Astrocyte of the hippocampus (primary cell): Measurements from ENCODE around the gene PTCHD1.
A peak's percentile ranks its signal among the peaks of the same experiment; 100 is the strongest.

Experiments
- DNase-seq: peaks from one replicate; pipeline ENCODE4 v3.0.0; 2011; ENCODE audit warnings: low read depth, low spot score

PTCHD1 gene

GRCh38 chrX:23356189-23356588 lies 21.5 kb downstream of the PTCHD1 start:
- no peak for DNase-seq

GRCh38 chrX:23364416-23364815 lies 29.8 kb downstream of the PTCHD1 start:
- DNase-seq, result no peak

GRCh38 chrX:23365541-23365940 lies 30.9 kb downstream of the PTCHD1 start:
- DNase-seq, result no peak

DNA sequence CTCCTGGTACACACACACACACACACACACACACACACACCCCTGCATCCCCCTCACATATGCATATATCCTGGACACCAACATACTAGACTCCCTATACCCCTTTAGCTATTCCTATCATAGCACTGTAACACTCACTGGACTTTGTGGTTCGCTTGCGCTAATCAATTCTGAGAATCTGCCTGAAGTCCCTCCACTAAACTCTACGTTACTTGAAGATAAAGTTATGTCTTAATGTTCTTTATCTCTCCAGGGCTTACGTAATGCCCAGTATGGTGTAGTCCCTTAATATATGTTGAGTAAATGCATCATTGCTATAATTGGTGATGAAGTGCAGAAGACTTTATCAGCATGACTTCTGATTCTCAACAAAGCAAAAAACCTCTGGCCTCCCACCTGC lies 32.3 kb downstream of the PTCHD1 start:
- DNase-seq, result no peak

DNA sequence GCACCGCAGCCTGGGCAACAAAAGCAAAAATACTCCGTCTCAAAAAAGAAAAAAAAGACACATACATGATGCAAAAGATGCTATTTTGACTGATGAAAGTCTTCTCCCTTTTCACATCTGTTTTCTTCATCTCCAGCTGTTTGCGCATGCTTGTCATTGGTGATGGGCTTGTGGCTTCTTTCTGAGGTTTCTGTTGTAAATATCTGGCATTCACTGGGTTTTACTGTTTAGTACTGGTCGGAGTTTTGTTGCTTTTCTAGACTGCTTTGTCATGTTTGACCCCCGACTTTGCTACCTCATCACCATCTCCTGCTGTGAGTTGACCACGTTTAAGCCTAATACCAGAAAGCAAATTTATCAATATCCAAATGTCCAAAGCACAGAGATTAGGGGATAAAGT lies 34.4 kb downstream of the PTCHD1 start:
- no peak for DNase-seq

- DNase-seq, result peak; percentile 46
These were observed 37.7 kb downstream of the PTCHD1 start for GRCh38 chrX:23372220-23372902.

DNA sequence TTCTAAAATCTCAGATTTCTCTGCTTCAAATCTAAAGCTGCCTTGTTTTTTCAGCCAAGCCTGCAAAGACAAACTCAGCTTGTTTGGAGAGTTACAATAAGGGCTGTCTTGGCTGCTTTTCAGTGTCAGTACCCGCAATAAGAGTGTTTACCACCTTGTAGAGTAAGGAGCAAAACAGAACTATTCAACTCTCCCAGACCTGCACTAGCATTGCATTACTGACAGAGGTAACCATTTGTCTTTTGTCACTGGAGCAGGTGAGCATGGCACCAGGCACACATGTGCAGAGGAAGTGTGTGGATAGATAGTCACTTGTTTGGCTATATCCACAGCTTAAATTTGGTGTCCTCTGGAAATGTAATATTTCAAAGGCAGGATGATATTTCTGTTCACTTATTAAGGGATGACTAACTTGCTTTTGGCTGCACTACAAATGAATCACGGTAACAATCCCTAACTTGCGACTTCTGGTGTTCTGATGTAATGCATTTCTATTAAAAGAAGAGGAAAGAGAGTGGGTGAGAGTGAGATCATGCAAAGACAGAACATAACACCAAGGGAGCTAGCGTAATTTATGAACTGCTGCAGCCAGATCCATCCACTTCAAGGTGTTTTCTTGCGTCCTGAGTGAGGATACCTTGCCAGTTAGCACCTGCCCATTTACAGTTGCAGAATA lies 38.6 kb downstream of the PTCHD1 start:
- DNase-seq, result peak; percentile 67

DNA sequence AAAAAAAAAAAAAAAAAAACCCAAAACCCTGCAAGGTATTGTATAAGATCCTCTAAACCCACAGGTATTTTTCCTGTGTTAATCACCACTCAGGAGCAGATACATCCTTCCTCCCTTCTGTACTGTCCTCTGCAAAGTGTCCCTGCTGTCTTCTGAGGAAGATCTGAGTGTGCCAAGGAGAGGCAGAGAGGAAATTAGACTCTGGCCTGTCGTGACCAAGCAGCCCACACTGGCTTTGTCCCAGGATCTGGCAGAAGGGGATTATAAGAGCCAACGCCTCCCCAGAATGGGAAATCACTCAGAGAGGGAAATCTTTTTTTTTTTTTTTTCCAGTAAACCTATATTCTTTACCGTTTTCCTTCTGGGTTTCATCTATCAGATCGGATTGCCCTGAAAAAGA lies 39.6 kb downstream of the PTCHD1 start:
- peak; percentile 12 for DNase-seq

GRCh38 chrX:23376581-23376980 lies 41.9 kb downstream of the PTCHD1 start:
- DNase-seq, result no peak

- no peak for DNase-seq
These were observed 45.9 kb downstream of the PTCHD1 start for GRCh38 chrX:23380581-23380980.

- DNase-seq, result no peak
These were observed 46.7 kb downstream of the PTCHD1 start for GRCh38 chrX:23381099-23382087.

GRCh38 chrX:23382572-23382971 lies 47.9 kb downstream of the PTCHD1 start:
- no peak for DNase-seq

GRCh38 chrX:23383411-23383810 lies 48.8 kb downstream of the PTCHD1 start:
- DNase-seq, result peak; percentile 14

GRCh38 chrX:23385242-23385641 lies 50.6 kb downstream of the PTCHD1 start:
- DNase-seq, result no peak

- DNase-seq, result no peak
These were observed 51.6 kb downstream of the PTCHD1 start for GRCh38 chrX:23386260-23386659.

GRCh38 chrX:23386726-23387125 lies 52.1 kb downstream of the PTCHD1 start:
- no peak for DNase-seq

- no peak for DNase-seq
These were observed 53.0 kb downstream of the PTCHD1 start for GRCh38 chrX:23387550-23388184.

DNA sequence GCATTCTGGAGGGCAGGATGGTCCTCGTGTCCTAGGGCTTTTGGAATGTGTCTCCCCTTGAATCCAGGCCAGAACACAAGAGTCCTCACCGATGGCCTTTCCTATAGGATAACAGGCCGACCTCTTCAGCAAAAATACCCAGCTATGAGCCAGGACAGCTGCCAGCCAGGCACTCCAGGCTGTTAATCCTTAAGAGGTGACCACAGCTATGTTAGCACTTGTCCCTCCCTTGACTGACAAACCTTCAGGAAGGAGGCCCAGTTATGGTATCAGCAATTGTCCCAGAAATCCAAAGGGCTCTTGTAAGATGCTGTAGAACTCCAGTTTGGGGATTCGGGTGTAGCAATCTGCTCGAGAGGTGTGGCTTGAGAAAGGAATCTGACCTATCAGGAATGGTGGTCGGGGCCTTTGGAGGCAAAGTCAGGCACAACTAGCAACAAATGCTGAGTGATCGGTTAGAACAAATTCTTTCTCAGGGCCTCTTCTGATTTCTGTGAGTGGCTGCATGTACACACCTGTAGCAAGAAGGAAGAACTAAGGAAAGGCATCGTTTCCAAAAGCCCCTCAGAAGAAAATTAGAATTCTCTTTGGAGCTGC lies 54.6 kb downstream of the PTCHD1 start:
- no peak for DNase-seq

- no peak for DNase-seq
These were observed 56.3 kb downstream of the PTCHD1 start for GRCh38 chrX:23390979-23391378.

- no peak for DNase-seq
These were observed 57.5 kb downstream of the PTCHD1 start for GRCh38 chrX:23392195-23392594.

DNA sequence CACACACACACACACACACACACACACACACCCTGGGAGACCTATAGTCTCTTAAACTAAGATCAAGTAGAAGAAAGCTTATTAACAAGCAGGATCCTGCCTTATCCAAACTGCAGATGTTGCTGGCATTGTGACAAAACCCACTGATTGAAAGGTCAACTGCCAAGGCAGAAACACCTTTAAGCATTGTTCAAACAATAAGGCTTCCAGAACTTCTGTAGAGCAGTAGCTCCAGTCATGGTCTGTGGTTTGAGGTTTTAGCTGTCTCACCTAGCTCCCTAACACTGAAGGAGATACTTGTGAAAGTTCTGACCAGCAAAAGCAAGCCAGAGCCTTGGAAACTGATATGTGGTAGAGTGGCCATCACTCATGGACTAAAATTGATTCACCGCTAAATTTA lies 59.8 kb downstream of the PTCHD1 start:
- peak; percentile 16 for DNase-seq
